ENCODE data around the gene TMEM140. TPM values are rescaled to one million over a fixed set of nuclear protein-coding genes. Genes with fewer than 3 reads are reported as not detected.

The TMEM140 gene
- total RNA-seq, 2 experiments from 2014 or later, result 6.2 to 7.6 TPM

DNA sequence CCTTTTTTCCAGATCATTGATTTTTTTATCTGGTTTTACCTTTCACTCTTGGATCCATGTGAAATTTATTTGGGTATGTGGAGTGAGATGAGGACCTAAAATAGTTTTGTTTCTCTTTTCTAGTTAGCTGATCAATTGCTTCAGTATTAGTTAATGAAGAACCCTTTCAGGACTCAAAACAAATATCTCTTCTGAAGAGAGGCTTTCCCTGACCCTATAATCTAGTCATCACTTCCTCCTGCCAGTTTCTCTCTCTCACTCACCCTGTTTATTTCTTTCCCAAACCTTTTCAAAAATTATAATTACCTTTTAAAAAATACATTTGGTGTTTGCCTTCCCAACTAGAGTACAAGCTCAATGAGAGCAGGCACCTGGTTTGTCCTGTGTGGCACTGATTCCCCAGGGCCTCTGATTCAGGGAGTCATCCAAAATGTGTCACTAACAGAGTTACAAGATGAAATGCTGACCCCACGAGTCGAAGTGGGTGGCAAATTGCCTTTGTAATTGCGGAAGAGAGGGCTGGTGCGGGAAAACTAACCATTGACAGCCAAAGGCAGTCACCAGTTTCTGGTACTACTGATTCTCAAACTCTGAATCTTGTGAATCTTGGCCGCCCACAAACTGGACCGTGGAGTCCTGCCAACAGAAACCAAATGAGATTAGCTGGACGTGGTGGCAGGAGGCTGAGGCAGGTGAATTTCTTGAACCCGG, 2.4 kb downstream of the TMEM140 start:
- ATAC-seq, result no peak
- Mint-ChIP-seq H3K9me3 (peaks cover 22% of the 10 kb centered on the region), H3K27me3 (no peaks in the 10 kb centered on the region), H3K4me3 (peak overlapping the region; percentile 80), H3K27ac (peak overlapping the region; percentile 66), H3K4me1 (ENCODE audit: low read depth) (peaks cover 73% of the 10 kb centered on the region), H3K36me3 (ENCODE audit: low read depth) (peaks cover 49% of the 10 kb centered on the region)
- intact Hi-C loops (cut with micrococcal nuclease), result no loop called here
- no peak for DNase-seq
- CTCF ChIA-PET, result interaction anchor here (1.4 to 4.6 kb wide), 4 partner anchors 18 to 163 kb away, joined by 4 to 21 read pairs (median 7); partner anchors contain the start of genes AGBL3 and CYREN
- POLR2A ChIA-PET, result interaction anchor here (9.5 kb wide), 1 partner anchor 16 kb away, joined by 204 read pairs; the partner anchor contains the start of gene CYREN
- TF ChIP-seq, protein P1, sequence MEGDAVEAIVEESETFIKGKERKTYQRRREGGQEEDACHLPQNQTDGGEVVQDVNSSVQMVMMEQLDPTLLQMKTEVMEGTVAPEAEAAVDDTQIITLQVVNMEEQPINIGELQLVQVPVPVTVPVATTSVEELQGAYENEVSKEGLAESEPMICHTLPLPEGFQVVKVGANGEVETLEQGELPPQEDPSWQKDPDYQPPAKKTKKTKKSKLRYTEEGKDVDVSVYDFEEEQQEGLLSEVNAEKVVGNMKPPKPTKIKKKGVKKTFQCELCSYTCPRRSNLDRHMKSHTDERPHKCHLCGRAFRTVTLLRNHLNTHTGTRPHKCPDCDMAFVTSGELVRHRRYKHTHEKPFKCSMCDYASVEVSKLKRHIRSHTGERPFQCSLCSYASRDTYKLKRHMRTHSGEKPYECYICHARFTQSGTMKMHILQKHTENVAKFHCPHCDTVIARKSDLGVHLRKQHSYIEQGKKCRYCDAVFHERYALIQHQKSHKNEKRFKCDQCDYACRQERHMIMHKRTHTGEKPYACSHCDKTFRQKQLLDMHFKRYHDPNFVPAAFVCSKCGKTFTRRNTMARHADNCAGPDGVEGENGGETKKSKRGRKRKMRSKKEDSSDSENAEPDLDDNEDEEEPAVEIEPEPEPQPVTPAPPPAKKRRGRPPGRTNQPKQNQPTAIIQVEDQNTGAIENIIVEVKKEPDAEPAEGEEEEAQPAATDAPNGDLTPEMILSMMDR (IDR thresholded peaks at IDR 0.05), result no peak

DNA sequence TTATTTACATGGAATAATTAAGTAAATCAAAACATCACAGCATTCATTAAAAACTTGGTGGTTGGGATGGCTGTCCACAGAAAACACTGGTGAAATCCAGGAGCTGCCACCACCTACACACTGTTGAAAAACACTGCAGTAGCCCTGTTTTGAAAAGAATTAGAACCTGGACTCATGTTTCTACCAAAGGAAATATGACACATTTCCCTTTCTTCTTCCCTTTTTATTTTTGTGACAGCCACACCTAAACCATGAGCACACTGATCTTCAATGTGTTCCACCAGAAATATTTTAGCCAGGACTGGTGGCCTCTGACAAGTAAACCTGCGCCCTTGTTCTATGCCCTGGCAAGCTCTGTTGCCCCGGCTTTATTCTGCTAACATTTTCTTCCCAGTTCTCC, 3.3 kb downstream of the TMEM140 start:
- ATAC-seq (no peak), DNase-seq (no peak)
- POLR2A ChIA-PET, result interaction anchor here (0.6 to 9.5 kb wide), 5 partner anchors 15 to 506 kb away, joined by 3 to 204 read pairs (median 3); partner anchors contain the start of genes AGBL3 and CYREN
- Mint-ChIP-seq H3K27me3 (no peaks in the 10 kb centered on the region), H3K9me3 (peaks cover 30% of the 10 kb centered on the region), H3K36me3 (ENCODE audit: low read depth) (peaks cover 58% of the 10 kb centered on the region), H3K4me3 (no peak overlapping the region), H3K27ac (peak overlapping the region; percentile 37), H3K4me1 (ENCODE audit: low read depth) (peaks cover 66% of the 10 kb centered on the region)
- TF ChIP-seq, protein P1 (IDR thresholded peaks at IDR 0.05), result no peak
- CTCF ChIA-PET, result interaction anchor here (1.3 to 2.5 kb wide), 4 partner anchors 17 to 164 kb away, joined by 4 to 8 read pairs (median 6); partner anchors contain the start of gene CYREN
- intact Hi-C loops (cut with micrococcal nuclease), result no loop called here

DNA sequence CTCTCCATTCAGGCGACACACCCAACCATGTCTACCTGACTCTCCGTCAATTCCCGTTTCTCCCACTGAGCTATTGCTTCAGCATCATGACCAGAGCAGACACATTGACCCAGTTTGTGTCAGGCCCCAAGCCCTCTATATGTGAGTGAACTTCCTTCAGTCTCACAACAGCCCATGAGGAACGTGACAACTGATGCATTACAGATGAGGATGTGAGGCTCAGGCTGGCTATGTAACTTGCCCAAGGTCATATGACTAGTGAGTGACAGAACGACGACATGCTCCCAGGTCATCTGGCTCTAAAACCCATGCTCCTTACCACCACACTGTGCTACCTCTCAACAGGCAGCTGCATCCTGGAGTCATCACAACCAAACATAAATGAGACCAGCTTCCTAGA, 3.7 kb downstream of the TMEM140 start:
- H3K27ac Mint-ChIP-seq, result peak overlapping the region; percentile 37
- no peaks in the 10 kb centered on the region for H3K27me3 Mint-ChIP-seq
- H3K36me3 Mint-ChIP-seq (ENCODE audit: low read depth), result peaks cover 62% of the 10 kb centered on the region
- H3K9me3 Mint-ChIP-seq, result peaks cover 34% of the 10 kb centered on the region
- ATAC-seq (no peak), DNase-seq (no peak)
- ChIA-PET POLR2A (interaction anchor here (0.6 to 9.5 kb wide), 4 partner anchors 14 to 506 kb away, joined by 3 to 204 read pairs (median 4); partner anchors contain the start of genes AGBL3 and CYREN), CTCF (interaction anchor here (1.3 to 2.5 kb wide), 4 partner anchors 16 to 164 kb away, joined by 4 to 8 read pairs (median 6); partner anchors contain the start of gene CYREN)
- H3K4me1 Mint-ChIP-seq (ENCODE audit: low read depth), result peaks cover 62% of the 10 kb centered on the region
- H3K4me3 Mint-ChIP-seq, result no peak overlapping the region
- TF ChIP-seq, protein P1 (IDR thresholded peaks at IDR 0.05), result no peak
- intact Hi-C loops (cut with micrococcal nuclease), result no loop called here

DNA sequence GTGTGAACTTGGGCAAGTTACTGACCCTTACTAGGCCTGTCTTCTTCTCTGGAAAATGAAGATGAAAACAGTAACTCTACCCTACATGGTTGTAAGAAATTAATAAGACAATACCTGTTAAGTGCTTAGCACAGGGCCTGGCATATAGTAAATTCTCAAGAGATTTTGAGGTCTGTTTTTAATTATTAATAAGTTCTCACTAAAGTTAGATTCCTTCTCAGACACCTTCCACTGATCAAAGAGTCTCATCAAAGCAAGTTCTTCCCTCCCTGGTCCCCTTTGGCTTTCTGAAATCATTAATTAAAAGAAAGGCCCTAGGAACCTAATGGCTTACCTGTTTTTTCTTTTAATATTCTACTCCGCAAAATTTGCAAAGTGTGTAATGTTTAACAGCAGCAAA, 4.6 kb downstream of the TMEM140 start:
- peaks cover 40% of the 10 kb centered on the region for H3K9me3 Mint-ChIP-seq
- TF ChIP-seq, protein P1 (IDR thresholded peaks at IDR 0.05), result no peak
- H3K4me3 Mint-ChIP-seq, result no peak overlapping the region
- peaks cover 57% of the 10 kb centered on the region for H3K4me1 Mint-ChIP-seq (ENCODE audit: low read depth)
- peaks cover 71% of the 10 kb centered on the region for H3K36me3 Mint-ChIP-seq (ENCODE audit: low read depth)
- ChIA-PET POLR2A (interaction anchor here (1.2 to 9.5 kb wide), 2 partner anchors 13 to 166 kb away, joined by 3 to 204 read pairs; partner anchors contain the start of genes AGBL3 and CYREN), CTCF (no interaction called here)
- H3K27me3 Mint-ChIP-seq, result no peaks in the 10 kb centered on the region
- intact Hi-C loops (cut with micrococcal nuclease), result no loop called here
- DNase-seq (no peak), ATAC-seq (no peak)
- no peak overlapping the region for H3K27ac Mint-ChIP-seq

DNA sequence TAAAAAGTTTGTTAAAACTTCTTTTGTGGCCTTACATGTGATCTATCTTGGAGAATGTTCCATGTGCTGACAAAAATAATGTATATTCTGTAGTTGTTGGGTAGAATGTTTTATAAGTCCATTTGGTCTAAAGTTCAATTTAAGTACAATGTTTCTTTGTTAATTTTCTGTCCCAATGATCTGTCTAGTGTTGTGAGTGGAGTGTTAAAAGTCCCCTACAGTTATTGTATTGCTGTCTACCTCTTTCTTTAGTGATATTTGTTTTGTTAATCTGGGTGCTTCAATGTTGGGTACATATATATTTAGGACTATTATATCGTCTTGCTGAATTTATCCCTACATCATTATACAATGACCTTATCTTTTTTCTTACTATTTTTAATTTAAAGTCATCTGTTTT, 6.9 kb downstream of the TMEM140 start:
- DNase-seq (no peak), ATAC-seq (no peak)
- H3K27ac Mint-ChIP-seq, result no peak overlapping the region
- H3K4me1 Mint-ChIP-seq (ENCODE audit: low read depth), result peaks cover 57% of the 10 kb centered on the region
- ChIA-PET POLR2A (interaction anchor here (1.3 kb wide), 1 partner anchor 11 kb away, joined by 3 read pairs; no protein-coding TSS in a partner anchor), CTCF (interaction anchor here (1.0 to 1.2 kb wide), 2 partner anchors 14 to 168 kb away, joined by 3 to 4 read pairs; no protein-coding TSS in a partner anchor)
- no peak overlapping the region for H3K4me3 Mint-ChIP-seq
- TF ChIP-seq, protein P1 (IDR thresholded peaks at IDR 0.05), result no peak
- peaks cover 86% of the 10 kb centered on the region for H3K36me3 Mint-ChIP-seq (ENCODE audit: low read depth)
- intact Hi-C loops (cut with micrococcal nuclease), result no loop called here
- no peaks in the 10 kb centered on the region for H3K27me3 Mint-ChIP-seq
- H3K9me3 Mint-ChIP-seq, result peaks cover 40% of the 10 kb centered on the region
